AG04450 (cell line): ENCODE data around the gene SEMA3C. TPM values are rescaled to one million over a fixed set of nuclear protein-coding genes. Genes with fewer than 3 reads are reported as not detected.

Experiments used
- CTCF ChIA-PET: fragments of 300-600, 350-600 bp; formaldehyde crosslinking; extraction: SDS; loops from one replicate; lab custom pipeline; 2022; ENCODE audit warnings: antibody characterized with exemption, inconsistent platforms; lab: Charles Lee
- POLR2A ChIA-PET: fragments of 350-600 bp; formaldehyde crosslinking; extraction: SDS; loops from one replicate; lab custom pipeline; 2021; ENCODE audit warnings: antibody characterized with exemption, inconsistent platforms; lab: Yijun Ruan, JAX
- DNase-seq: peaks from one replicate; pipeline ENCODE4 v3.0.0-alpha.2; 2011; ENCODE audit warnings: low read depth, low spot score
- H3K27ac ChIP-seq: one replicate; pipeline ENCODE4 v1.5.1; 2012; ENCODE audit warnings: low read depth, low read length, control low read depth
- H3K27me3 ChIP-seq: one replicate; pipeline ENCODE4 v1.6.0; 2012; ENCODE audit warnings: low read length; ENCODE audit not compliant: control insufficient read depth, insufficient read depth
- H3K4me3 ChIP-seq: 2 replicates; pipeline ENCODE4 v1.5.1; 2011; ENCODE audit warnings: mild to moderate bottlenecking, low read depth, low read length, control low read depth
- H3K9me3 ChIP-seq: 2 replicates; pipeline ENCODE4 v1.5.1; 2012; ENCODE audit warnings: low read length; ENCODE audit not compliant: control insufficient read depth, insufficient read depth
- CTCF ChIP-seq: IDR thresholded peaks from 2 replicates; pipeline ENCODE4 v1.5.1; 2011; ENCODE audit warnings: low read depth, low read length, control low read depth, inconsistent platforms
- polyA plus RNA-seq: library from polyadenylated mRNA; depleted of rRNA; stranded (reverse); fragments of >200 nt; gene quantifications from 2 replicates; pipeline ENCODE4 v1.2.3, GENCODE V29; 2011

Gene SEMA3C
- polyA plus RNA-seq, 1 experiment = 39.9 TPM

GRCh38 chr7:80841423-80841955, 77.4 kb downstream of the SEMA3C start:
- H3K27me3 ChIP-seq = no peaks in the 10 kb centered on the region
- H3K9me3 ChIP-seq = no peaks in the 10 kb centered on the region
- H3K27ac ChIP-seq = no peak overlapping the region
- ChIA-PET POLR2A (interaction anchor here (0.8 to 1.2 kb wide), 5 partner anchors 42 to 457 kb away, joined by 3 to 5 read pairs (median 3); partner anchors contain the start of gene SEMA3C), CTCF (interaction anchor here (0.6 kb wide), 1 partner anchor 606 kb away, joined by 3 read pairs; no protein-coding TSS in a partner anchor)
- no peak for DNase-seq
- H3K4me3 ChIP-seq = no peak overlapping the region
- TF ChIP-seq CTCF = no peak

- POLR2A ChIA-PET = interaction anchor here (1.0 kb wide), 1 partner anchor 458 kb away, joined by 3 read pairs; no protein-coding TSS in a partner anchor
- Histone ChIP-seq H3K4me3 (no peak overlapping the region), H3K27ac (no peak overlapping the region), H3K27me3 (no peaks in the 10 kb centered on the region), H3K9me3 (no peaks in the 10 kb centered on the region)
- CTCF ChIA-PET = interaction anchor here (0.6 kb wide), 1 partner anchor 607 kb away, joined by 3 read pairs; no protein-coding TSS in a partner anchor
- no peak for TF ChIP-seq CTCF
- DNase-seq = no peak
These were observed 78.2 kb downstream of the SEMA3C start for GRCh38 chr7:80840681-80841080.

GRCh38 chr7:80839855-80840254, 79.0 kb downstream of the SEMA3C start:
- Histone ChIP-seq H3K4me3 (no peak overlapping the region), H3K27ac (no peak overlapping the region), H3K9me3 (no peaks in the 10 kb centered on the region), H3K27me3 (no peaks in the 10 kb centered on the region)
- DNase-seq = no peak
- no peak for TF ChIP-seq CTCF
- ChIA-PET POLR2A (interaction anchor here (1.0 kb wide), 2 partner anchors 79 to 117 kb away, joined by 4 to 5 read pairs; partner anchors contain the start of gene SEMA3C), CTCF (no interaction called here)

GRCh38 chr7:80838643-80839042, 80.2 kb downstream of the SEMA3C start:
- no peak overlapping the region for H3K4me3 ChIP-seq
- ChIA-PET POLR2A (no interaction called here), CTCF (interaction anchor here (0.5 kb wide), 1 partner anchor 493 kb away, joined by 4 read pairs; no protein-coding TSS in a partner anchor)
- DNase-seq = no peak
- no peaks in the 10 kb centered on the region for H3K9me3 ChIP-seq
- H3K27me3 ChIP-seq = no peaks in the 10 kb centered on the region
- TF ChIP-seq CTCF = no peak
- no peak overlapping the region for H3K27ac ChIP-seq

- no peak for DNase-seq
- CTCF ChIA-PET = no interaction called here
These were observed 81.5 kb downstream of the SEMA3C start for GRCh38 chr7:80837345-80837744.

More at GRCh38 chr7:80837345-80837744, 81.5 kb downstream of the SEMA3C start:
- Histone ChIP-seq H3K4me3 (no peak overlapping the region), H3K27ac (no peak overlapping the region), H3K9me3 (no peaks in the 10 kb centered on the region), H3K27me3 (no peaks in the 10 kb centered on the region)
- POLR2A ChIA-PET = no interaction called here
- TF ChIP-seq CTCF = no peak
